ENCODE results near the gene CNIH1. TPM values are rescaled to one million over a fixed set of nuclear protein-coding genes. Genes with fewer than 3 reads are reported as not detected.

The CNIH1 gene
- 117 and 172 TPM in 2 replicates for total RNA-seq (2014; rRNA removed; shearing (Covaris generic))
- 368 and 434 TPM in 2 replicates for polyA plus RNA-seq (2015; cell fraction: cytosol; rRNA removed)
- polyA plus RNA-seq (2015; cell fraction: nucleus; rRNA removed), result 142 and 218 TPM in 2 replicates

GRCh38 chr14:54440873-54441868, at the start of gene CNIH1:
TSS of gene CNIH1 (minus strand) at chr14:54441374. CDS start at chr14:54441327, 47 bp downstream.
- DNase-seq (ENCODE audit: low read depth), result peak; percentile 88

DNA sequence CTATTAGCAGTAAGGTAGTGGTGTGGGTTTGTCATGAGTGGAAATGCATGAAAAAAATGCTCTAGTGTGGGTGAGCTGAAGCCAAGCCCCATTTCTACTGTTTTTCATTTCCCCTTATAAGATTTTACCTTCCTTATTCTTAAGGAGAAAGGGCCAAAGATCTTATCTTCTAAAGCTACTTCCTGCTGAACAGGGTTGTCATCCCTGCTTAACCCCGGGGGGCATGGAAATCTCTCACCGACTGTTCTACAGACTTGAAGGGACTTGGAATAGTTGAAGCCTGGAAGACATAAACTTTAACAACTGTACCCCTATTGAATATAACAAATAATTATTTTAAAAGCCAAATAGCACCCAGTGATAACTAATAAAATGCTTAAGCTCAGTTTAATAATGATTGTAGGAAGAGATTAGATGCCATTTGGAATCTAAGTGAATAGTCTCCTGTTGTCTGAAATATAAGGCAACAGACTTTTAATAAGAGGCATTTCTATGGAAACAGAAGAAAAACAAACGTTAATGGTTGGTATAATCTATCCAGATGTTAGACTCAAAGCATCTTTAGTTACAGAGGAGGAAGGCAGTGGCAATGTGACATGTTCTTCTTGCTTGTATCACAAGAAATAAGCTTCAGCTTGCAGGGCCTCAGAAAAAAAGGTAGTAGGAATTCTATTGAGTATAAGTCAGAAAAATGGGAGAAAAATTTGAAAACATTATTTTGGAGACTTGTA, 49.4 kb upstream of the CNIH1 start:
- no peak for DNase-seq (ENCODE audit: low read depth)

- no peak for DNase-seq (ENCODE audit: low read depth)
Observed at GRCh38 chr14:54489731-54490444, 48.7 kb upstream of the CNIH1 start.

DNA sequence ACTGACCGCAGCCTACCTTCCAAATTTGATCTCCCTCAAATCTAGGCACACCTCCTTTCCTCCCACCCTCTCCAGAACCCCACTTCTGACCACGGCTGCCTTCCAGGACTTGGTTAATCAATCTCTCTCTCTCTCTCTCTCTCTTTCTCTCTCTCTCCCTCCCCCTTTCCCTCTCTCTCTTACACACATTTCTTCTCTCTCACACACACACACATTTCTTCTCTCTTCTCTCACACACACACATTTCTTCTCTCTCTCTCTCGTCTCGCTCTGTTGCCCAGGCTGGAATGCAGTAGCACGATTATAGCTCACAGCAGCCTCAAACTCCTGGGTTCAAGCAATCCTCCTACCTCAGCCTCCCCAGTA, 48.1 kb upstream of the CNIH1 start:
- no peak for DNase-seq (ENCODE audit: low read depth)

DNA sequence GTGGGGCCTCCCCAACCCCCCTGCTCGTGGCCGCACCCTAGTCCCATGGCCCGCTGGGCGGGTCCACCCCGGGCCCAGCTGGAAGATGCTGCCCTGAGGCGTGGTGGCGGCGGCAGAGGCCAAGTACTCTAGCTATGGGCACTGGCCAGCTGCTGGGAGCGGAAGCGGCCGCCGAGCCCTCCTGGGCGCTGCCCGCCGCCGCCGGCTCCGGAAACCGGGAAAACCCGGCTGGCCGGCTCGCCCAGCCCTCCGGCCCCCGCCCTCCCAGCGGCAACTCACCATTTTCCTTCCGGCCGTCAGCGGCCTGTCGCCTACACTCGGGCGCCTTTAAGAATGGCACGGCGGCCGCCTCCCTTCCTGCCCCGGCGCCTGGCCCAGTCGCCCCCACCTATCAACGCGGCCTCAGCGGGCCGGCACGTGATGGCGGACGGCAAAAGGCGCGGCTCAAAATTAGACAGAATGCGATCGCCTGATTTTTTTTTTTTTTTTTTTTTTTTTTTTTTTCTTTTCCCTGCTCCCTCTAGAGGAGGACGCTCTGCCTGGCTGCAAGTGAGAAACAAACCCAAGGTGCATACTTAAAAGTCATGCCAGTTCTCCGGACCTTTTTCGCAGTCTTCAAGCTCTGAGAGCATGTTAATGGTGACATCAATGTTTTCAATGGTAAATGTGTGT, 47.6 kb upstream of the CNIH1 start, which contains the start of gene GMFB:
Gene GMFB (minus strand): TSS at position 335 of the 672 bp plus-strand sequence. CDS start 53 bp downstream, at position 282.
- peak; percentile 96 for DNase-seq (ENCODE audit: low read depth)

DNA sequence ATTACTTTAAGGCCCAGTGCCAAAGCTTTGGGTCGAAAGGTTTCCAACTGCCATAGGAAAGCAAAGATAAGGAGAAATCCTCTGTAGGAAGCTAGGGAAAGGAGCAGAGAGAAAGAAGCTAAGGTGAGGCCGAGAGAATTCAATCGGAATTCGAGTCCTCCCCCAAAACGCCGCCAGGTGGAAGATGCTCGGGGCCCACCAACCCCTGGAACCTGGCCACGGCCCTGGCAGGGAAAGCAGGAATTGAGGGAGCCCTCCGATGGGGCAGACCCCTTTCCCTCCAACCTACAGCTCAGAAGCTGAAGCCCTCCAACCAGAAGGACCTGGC, 47.1 kb upstream of the CNIH1 start:
- DNase-seq (ENCODE audit: low read depth), result no peak

DNA sequence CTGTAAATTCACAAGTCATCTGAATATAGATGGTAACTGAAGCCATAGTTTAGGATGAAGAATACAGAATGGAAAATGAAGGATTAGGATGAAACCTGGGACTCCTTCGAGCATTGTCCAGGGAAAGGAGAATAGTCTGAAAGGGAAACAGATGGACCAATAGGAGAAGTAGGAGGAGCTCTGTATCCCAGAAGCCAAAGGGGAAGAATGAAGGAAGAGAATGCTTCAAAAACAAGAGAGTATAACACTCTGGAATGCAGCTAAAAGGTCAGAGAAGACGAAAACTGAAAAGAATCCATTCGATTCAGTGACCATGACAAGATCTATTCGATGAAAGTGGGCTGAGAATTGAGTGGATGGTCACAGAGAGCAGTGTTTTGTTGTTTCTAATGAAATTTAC, 46.6 kb upstream of the CNIH1 start:
- peak; percentile 46 for DNase-seq (ENCODE audit: low read depth)

DNA sequence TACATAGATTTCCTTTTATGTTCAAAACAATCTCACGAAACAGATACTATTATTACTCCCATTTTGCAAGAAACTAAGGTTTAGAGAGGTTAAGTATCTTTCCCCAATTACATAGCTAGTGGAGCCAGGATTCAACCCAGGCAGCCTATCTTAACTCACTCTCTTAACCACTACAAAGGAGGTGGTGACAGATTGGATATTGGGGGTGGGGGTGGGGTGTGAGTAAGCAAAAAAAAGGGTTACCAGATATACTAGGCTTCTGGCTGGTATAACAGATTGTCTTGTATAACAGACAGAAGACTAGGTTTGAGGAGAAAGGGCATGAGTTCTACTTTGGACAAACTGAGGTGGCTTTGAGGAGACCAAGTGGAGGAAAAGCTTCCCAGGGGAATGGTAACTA, 45.5 kb upstream of the CNIH1 start:
- no peak for DNase-seq (ENCODE audit: low read depth)

- no peak for DNase-seq (ENCODE audit: low read depth)
Observed at GRCh38 chr14:54483846-54484245, 42.7 kb upstream of the CNIH1 start.

DNA sequence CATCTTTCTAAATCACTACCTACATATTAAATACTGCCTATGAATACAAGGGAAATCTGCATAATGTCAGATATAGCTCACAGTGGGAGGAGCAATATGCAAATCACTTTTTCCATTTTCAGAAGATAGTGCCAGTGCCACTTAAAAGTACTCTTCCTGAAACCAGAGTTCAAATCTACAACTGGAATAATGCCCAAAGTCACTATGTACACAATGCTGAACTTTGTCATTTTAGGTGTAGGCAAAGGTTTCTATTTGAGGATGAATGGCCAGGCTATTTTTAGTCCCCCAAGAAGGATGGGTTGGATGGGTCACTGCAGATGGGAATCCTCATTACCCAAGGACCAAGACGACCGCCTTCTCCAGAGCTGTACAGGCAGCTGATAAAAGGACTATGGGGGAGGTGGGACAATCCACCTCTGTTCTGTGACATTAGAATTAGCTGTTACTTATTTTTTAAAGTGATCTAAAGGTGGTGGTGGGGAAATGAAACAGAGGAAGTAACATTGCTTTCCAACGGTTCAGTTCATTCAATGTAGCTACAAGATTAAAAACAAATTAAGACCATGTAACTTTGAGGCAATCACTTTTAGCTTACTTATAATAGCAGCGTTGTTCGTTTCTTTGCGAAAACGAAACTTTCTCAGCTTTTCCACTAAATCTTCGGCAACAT, 42.0 kb upstream of the CNIH1 start:
- DNase-seq (ENCODE audit: low read depth), result no peak

DNA sequence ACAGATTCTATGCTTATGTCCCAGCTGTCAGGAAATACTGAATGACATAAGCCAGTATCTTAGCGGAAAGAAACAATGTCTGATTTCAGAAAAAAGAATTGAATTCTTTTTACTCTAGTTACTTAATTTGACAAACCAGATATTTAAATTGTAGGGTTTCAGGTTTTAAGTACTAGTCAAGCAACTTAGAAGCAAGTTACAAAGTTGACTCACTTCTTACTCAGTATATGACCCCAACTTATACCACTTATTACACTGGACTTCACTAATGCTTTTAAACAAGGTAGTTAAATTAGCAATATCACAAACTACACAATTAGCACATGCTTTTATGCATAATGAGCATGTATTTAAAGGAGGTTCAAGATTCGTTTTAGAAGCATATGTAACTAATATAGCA, 40.5 kb upstream of the CNIH1 start:
- no peak for DNase-seq (ENCODE audit: low read depth)

- DNase-seq (ENCODE audit: low read depth), result no peak
Observed at GRCh38 chr14:54480830-54481562, 39.8 kb upstream of the CNIH1 start.

DNA sequence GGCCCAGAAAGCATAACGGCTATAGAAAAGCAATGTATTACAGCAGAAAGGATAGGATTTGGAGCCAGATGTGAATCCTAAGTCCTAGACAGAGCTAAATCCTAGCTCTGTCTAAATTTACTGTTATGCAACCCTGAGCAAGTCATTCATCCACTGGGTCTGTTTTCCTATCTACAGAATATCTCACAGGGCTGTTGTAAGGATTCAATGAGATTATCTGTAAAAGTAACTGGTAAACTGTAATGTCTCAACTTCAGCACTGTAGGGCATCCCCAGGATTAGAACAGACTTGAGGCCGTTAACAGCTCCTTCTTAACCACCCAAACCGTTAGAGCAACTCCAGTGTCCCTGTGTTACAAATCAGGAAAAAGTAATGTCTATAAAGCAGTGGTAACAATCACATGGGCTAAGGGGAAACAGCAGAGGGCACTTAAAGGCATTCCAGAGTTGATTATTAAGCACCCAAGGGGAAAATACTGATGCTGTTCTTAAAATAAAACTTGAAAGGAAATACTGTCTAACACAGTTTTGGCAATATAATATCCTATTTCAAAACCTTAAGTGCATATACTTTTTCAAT, 37.6 kb upstream of the CNIH1 start:
- DNase-seq (ENCODE audit: low read depth), result no peak

DNA sequence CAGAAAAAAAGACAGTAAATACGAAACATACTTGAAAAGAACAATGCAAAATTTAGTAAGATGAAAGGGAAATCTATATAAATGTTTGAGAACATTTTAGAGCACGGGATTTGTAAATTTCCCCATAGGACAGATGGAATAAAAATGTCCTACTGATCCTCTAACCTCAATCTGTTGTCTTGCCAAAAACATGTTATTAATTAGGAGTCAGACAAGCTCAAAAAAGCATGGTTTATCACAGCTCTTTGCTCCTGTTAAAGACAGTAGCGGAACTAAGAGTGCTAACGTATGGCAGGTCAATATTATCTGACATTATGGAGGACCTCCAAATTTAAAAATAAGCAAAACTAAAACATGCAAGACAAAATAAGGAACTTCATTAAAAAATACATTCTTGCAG, 34.7 kb upstream of the CNIH1 start:
- DNase-seq (ENCODE audit: low read depth), result no peak

DNA sequence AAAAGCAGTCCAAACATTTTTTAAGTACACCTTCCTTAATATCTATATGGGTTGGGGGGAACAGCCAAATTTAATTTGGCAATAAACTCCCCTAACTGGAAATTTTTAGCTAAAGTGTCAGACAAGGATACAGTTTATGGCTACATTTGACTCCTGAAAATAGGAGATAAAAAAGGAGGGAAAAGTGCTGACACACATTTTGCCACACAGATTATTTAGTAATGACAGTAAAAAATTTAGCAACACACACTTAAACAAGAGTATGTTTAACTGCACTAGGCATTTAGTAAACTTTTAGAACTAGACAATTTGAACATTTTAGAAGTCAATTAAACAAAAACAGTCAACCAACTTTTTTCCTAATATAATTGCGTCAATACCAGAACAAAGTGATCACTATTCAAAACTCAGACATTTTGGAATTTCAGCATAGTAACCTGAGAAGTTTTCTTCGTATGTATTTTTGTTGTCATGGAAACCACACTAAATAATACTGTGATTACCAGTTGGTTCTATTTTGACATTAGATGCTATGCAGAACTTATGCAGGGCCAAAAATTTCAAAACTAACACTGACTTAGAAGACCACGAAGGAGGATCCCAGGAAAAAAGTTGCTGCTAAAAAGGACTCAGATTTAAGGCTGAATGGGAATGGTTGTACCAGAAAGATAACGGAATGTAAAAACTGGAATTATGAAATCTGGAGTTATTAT, 34.2 kb upstream of the CNIH1 start:
- DNase-seq (ENCODE audit: low read depth), result no peak

GRCh38 chr14:54474232-54474793, 33.1 kb upstream of the CNIH1 start:
- DNase-seq (ENCODE audit: low read depth), result no peak

GRCh38 chr14:54472315-54472714, 31.1 kb upstream of the CNIH1 start:
- DNase-seq (ENCODE audit: low read depth), result no peak

DNA sequence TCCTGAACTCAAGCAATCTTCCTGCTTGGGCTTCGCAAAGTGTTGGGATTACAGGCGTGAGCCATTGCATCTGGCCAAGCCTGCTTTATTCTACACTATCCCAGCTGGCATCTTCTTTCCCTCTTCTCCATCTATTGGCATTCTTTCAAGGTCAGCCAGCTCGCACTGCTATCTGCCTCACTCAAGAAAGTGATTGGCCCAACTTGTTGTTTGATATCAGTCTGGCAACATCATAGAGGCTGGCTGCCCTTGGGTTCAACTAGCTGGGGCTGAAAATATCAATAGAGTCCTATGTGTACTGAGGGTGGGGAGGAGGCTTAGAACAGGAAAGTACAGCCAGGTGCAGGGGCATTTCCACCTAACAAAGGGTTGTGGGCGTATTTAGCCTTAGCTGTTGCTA, 30.5 kb upstream of the CNIH1 start:
- DNase-seq (ENCODE audit: low read depth), result no peak

All from HT1080 (cell line).